Endothelial cell of umbilical vein (primary cell): ENCODE results near the gene FNDC3A. TPM values are rescaled to one million over a fixed set of nuclear protein-coding genes. Genes with fewer than 3 reads are reported as not detected.

ENCODE experiments used
- BruUV-seq: library from RNA; stranded (reverse); fragments of 400-500 nt; replicated peaks from 2 replicates; lab custom pipeline; 2021; lab: Mats Ljungman, UMichigan
- CTCF ChIA-PET: fragments of 300-600, 350-600 bp; sonication (Branson Sonifier 250); formaldehyde crosslinking; loops from one replicate; lab custom pipeline; 2021; ENCODE audit warnings: antibody characterized with exemption, inconsistent platforms; lab: Charles Lee
- POLR2A ChIA-PET: fragments of 300-600, 350-600 bp; sonication (Branson Sonifier 250); formaldehyde crosslinking; loops from one replicate; lab custom pipeline; 2021; ENCODE audit warnings: antibody characterized with exemption, inconsistent platforms; lab: Charles Lee
- DNase-seq: peaks from one replicate; pipeline ENCODE4 v3.0.0-alpha.2; 2011; ENCODE audit warnings: low read depth, low spot score
- FAIRE-seq: peaks from 2 replicates; lab custom pipeline; 2011; peaks lifted over from hg19 to GRCh38; lab: Jason Lieb, UNC
- H2AFZ ChIP-seq: 2 replicates; pipeline ENCODE4 v1.6.0; 2012; ENCODE audit warnings: low read depth, low read length, control low read depth, inconsistent platforms
- H3K27ac ChIP-seq: 2 replicates; pipeline ENCODE4 v1.5.1; 2011; ENCODE audit warnings: low read depth, mild to moderate bottlenecking, control low read depth, low read length, moderate library complexity; ENCODE audit not compliant: insufficient read depth
- H3K27me3 ChIP-seq, 2 experiments: 2 replicates each; pipeline versions ENCODE4 v1.6.0 to v1.6.1; 2011; ENCODE audit warnings: low read length in 2 of 2, mixed read lengths in 1 of 2; ENCODE audit not compliant: control insufficient read depth in 2 of 2, insufficient read depth in 2 of 2
- H3K36me3 ChIP-seq, 2 experiments: 2 replicates in 1 of 2; 3 replicates in 1 of 2; pipeline ENCODE4 v1.5.1; 2011; ENCODE audit warnings: low read length in 2 of 2, mild to moderate bottlenecking in 1 of 2, moderate library complexity in 1 of 2; ENCODE audit not compliant: control insufficient read depth in 2 of 2, insufficient read depth in 2 of 2; ENCODE audit errors: extremely low read depth in 1 of 2
- H3K4me1 ChIP-seq: 3 replicates; pipeline ENCODE4 v1.5.1; 2011; ENCODE audit warnings: mild to moderate bottlenecking, low read length; ENCODE audit not compliant: control insufficient read depth, insufficient read depth; ENCODE audit errors: extremely low read depth
- H3K4me2 ChIP-seq: 2 replicates; pipeline ENCODE4 v1.6.1; 2011; ENCODE audit warnings: low read length, control low read depth, mixed read lengths; ENCODE audit not compliant: insufficient read depth
- H3K4me3 ChIP-seq, 3 experiments: fragments of 200-600 bp in 1 of 3; sonication (generic), shearing (Covaris generic) in 1 of 3; replicated peaks in 1 of 3; 2 replicates each; pipeline ENCODE4 v1.5.1; 2011 to 2016; ENCODE audit warnings: control low read depth in 3 of 3, low read length in 3 of 3, mild to moderate bottlenecking in 2 of 3, inconsistent platforms in 1 of 3, low read depth in 1 of 3, moderate library complexity in 1 of 3; ENCODE audit not compliant: insufficient read depth in 1 of 3
- H3K79me2 ChIP-seq: 2 replicates; pipeline ENCODE4 v1.6.0; 2012; ENCODE audit warnings: low read length, inconsistent platforms; ENCODE audit not compliant: control insufficient read depth, insufficient read depth
- H3K9ac ChIP-seq: replicated peaks from 2 replicates; pipeline ENCODE3; 2011; ENCODE audit warnings: low read length, control low read depth; ENCODE audit not compliant: insufficient read depth; ENCODE audit errors: extremely low read depth
- H3K9me1 ChIP-seq: replicated peaks from 3 replicates; pipeline ENCODE4 v1.6.0; 2011; ENCODE audit warnings: mild to moderate bottlenecking, low read length; ENCODE audit not compliant: control insufficient read depth, insufficient read depth; ENCODE audit errors: extremely low read depth
- H3K9me3 ChIP-seq: replicated peaks from 2 replicates; pipeline ENCODE4 v1.5.1; 2012; ENCODE audit warnings: low read length, inconsistent platforms; ENCODE audit not compliant: control insufficient read depth, insufficient read depth
- H4K20me1 ChIP-seq: replicated peaks from 2 replicates; pipeline ENCODE3; 2011; ENCODE audit warnings: mild to moderate bottlenecking, low read length; ENCODE audit not compliant: control insufficient read depth, insufficient read depth; ENCODE audit errors: extremely low read depth
- CTCF ChIP-seq, 2 donors: IDR thresholded peaks; 1 replicate in 1 of 2; 2 replicates in 1 of 2; pipeline ENCODE4 v1.5.1; 2011; ENCODE audit warnings: low read length in 2 of 2, mild to moderate bottlenecking in 2 of 2, moderate library complexity in 2 of 2, control low read depth in 1 of 2, inconsistent platforms in 1 of 2, low read depth in 1 of 2; ENCODE audit not compliant: insufficient read depth in 1 of 2; ENCODE audit errors: extremely low read depth in 1 of 2
- EZH2 ChIP-seq: IDR thresholded peaks from 2 replicates; pipeline ENCODE4 v1.6.1; 2012; ENCODE audit warnings: borderline replicate concordance, low read depth, mild to moderate bottlenecking, moderate library complexity, low read length, inconsistent platforms; ENCODE audit not compliant: severe bottlenecking
- FOS ChIP-seq: IDR thresholded peaks from 2 replicates; pipeline ENCODE4 v1.6.1; 2011; ENCODE audit warnings: mild to moderate bottlenecking, low read length, moderate library complexity, borderline replicate concordance; ENCODE audit not compliant: insufficient read depth
- GATA2 ChIP-seq: IDR thresholded peaks from 2 replicates; pipeline ENCODE4 v1.7.0; 2011; ENCODE audit warnings: low read depth, mild to moderate bottlenecking, moderate library complexity, mixed read lengths, low read length; ENCODE audit not compliant: insufficient read length, insufficient read depth
- JUN ChIP-seq: IDR thresholded peaks from 2 replicates; pipeline ENCODE4 v1.6.1; 2011; ENCODE audit warnings: borderline replicate concordance, low read depth; ENCODE audit not compliant: insufficient read length, insufficient read depth
- MAX ChIP-seq: IDR thresholded peaks from 2 replicates; pipeline ENCODE4 v1.6.1; 2011; ENCODE audit not compliant: insufficient read depth, insufficient read length
- MYC ChIP-seq: IDR thresholded peaks from one replicate; pipeline ENCODE4 v1.6.1; 2011; ENCODE audit warnings: mild to moderate bottlenecking, low read depth, low read length
- POLR2A ChIP-seq: IDR thresholded peaks from 2 replicates; pipeline ENCODE4 v1.6.1; 2012; ENCODE audit warnings: low read depth, mild to moderate bottlenecking, control low read depth, low read length
- POLR2AphosphoS5 ChIP-seq: IDR thresholded peaks from 2 replicates; pipeline ENCODE4 v1.6.1; 2012; ENCODE audit warnings: low read depth, mild to moderate bottlenecking, control low read depth, low read length, moderate library complexity; ENCODE audit not compliant: insufficient read depth
- dilution Hi-C: fragments of 300-500 bp; cut with MboI; formaldehyde crosslinking; loops from one replicate; pipeline ENCODE4 v1.15.0; 2019; ENCODE audit warnings: low sequenced_read_pairs; ENCODE audit not compliant: extremely low pct_ligation_motif_present
- intact Hi-C: fragments of 100-400 bp; cut with micrococcal nuclease; formaldehyde crosslinking; loops from one replicate; pipeline ENCODE4 v1.10.0; 2022
- polyA plus RNA-seq, 4 experiments: library from polyadenylated mRNA; depleted of rRNA in 3 of 4; stranded (reverse) in 3 of 4; unstranded in 1 of 4; fragments of >200 nt; gene quantifications; 2 replicates each; pipeline versions ENCODE4 v1.2.1 to v1.2.3, GENCODE V29; 2011 to 2012; ENCODE audit warnings: missing spikeins in 1 of 4
- total RNA-seq: library from RNA; stranded (reverse); gene quantifications from 2 replicates; pipeline ENCODE4 v1.2.3, GENCODE V29; 2021

FNDC3A gene
- total and polyA plus RNA-seq, 2 donors (not counting 3 experiments of a cell fraction or from before 2014, with no cell fraction given), result 26.3 to 50.8 TPM

- Histone ChIP-seq H3K27ac (no peak overlapping the region), H3K4me2 (no peak overlapping the region), H4K20me1 (no peaks in the 10 kb centered on the region), H3K36me3 (no peaks in the 10 kb centered on the region), H3K27me3 (no peaks in the 10 kb centered on the region), H3K9ac (no peak overlapping the region), H2AFZ (no peak overlapping the region), H3K9me3 (no peaks in the 10 kb centered on the region), H3K4me1 (no peaks in the 10 kb centered on the region), H3K79me2 (no peaks in the 10 kb centered on the region), H3K4me3 (no peak overlapping the region), H3K9me1 (no peaks in the 10 kb centered on the region)
- dilution Hi-C loops, result no loop called here
- DNase-seq (no peak), FAIRE-seq (no peak)
- ChIA-PET CTCF (no interaction called here), POLR2A (no interaction called here)
- intact Hi-C loops, result no loop called here
- TF ChIP-seq POLR2AphosphoS5, result no peak
- no peak for TF ChIP-seq FOS
- TF ChIP-seq EZH2, result no peak
- TF ChIP-seq MAX, result no peak
- no peak for TF ChIP-seq CTCF (IDR thresholded peaks at IDR 0.05; ENCODE audit: extremely low read depth in 1 of 2, insufficient read depth in 1 of 2, low read depth in 1 of 2, low read length in 2 of 2)
- TF ChIP-seq JUN, result no peak
- no peak for TF ChIP-seq GATA2
- TF ChIP-seq POLR2A, result no peak
- TF ChIP-seq MYC, result no peak
- BruUV-seq, result no TSS peak
Observed at GRCh38 chr13:49042476-49042875, 66.8 kb downstream of the FNDC3A start.
